K562 (cell line): Measurements from ENCODE around the gene FKBP3. TPM values are rescaled to one million over a fixed set of nuclear protein-coding genes. Genes with fewer than 3 reads are reported as not detected.

Experiments
- ATAC-seq: fragments of 200-7000 bp; cut with Tn5 transposase; 3 replicates; pipeline ENCODE4 v1.9.1; 2020; ENCODE audit warnings: moderate library complexity
- BruUV-seq: library from RNA; stranded (reverse); fragments of 400-500 nt; replicated peaks from 2 replicates; lab custom pipeline; 2021; lab: Mats Ljungman, UMichigan
- CTCF ChIA-PET: fragments of 300-600 bp; formaldehyde crosslinking; extraction: SDS; loops from one replicate; lab custom pipeline; 2021; ENCODE audit warnings: low intra/inter-chr PET ratio; lab: Yijun Ruan, JAX
- POLR2A ChIA-PET: fragments of 300-600, 350-650 bp; sonication (Branson Sonifier 250); formaldehyde crosslinking; extraction: SDS; loops from one replicate; lab custom pipeline; 2021; ENCODE audit warnings: antibody characterized with exemption, inconsistent platforms; lab: Yijun Ruan, JAX
- DNase-seq, 4 experiments: peaks; one replicate each; pipeline versions ENCODE4 v3.0.0 to v3.0.0-alpha.2; 2011 to 2018; ENCODE audit warnings: low spot score in 3 of 4, mixed read lengths in 3 of 4; ENCODE audit errors: extremely low read depth in 1 of 4
- FAIRE-seq: peaks from 2 replicates; lab custom pipeline; 2011; peaks lifted over from hg19 to GRCh38; lab: Jason Lieb, UNC
- H2AFZ ChIP-seq: 2 replicates; pipeline ENCODE4 v1.6.0; 2011; ENCODE audit warnings: low read depth, low read length, control low read depth, inconsistent platforms
- H3K27ac ChIP-seq: fragments of 200-600 bp; 3 replicates; pipeline ENCODE4 v1.8.0; 2011; ENCODE audit warnings: low read depth, mild to moderate bottlenecking, control low read depth, inconsistent platforms, low read length, moderate library complexity, mixed read lengths; ENCODE audit errors: extremely low read depth
- H3K27me3 ChIP-seq, 2 experiments: fragments of 300-600 bp in 1 of 2; 2 replicates in 1 of 2; 3 replicates in 1 of 2; pipeline versions ENCODE4 v1.6.0 to v1.8.0; 2011; ENCODE audit warnings: inconsistent platforms in 2 of 2, low read length in 2 of 2, mild to moderate bottlenecking in 1 of 2, mixed read lengths in 1 of 2, moderate library complexity in 1 of 2; ENCODE audit not compliant: control insufficient read depth in 2 of 2, insufficient read depth in 2 of 2
- H3K36me3 ChIP-seq: fragments of 300-600 bp; 3 replicates; pipeline ENCODE4 v1.8.0; 2011; ENCODE audit warnings: mild to moderate bottlenecking, low read length, inconsistent platforms; ENCODE audit not compliant: control insufficient read depth, insufficient read depth
- H3K4me1 ChIP-seq, 2 experiments: fragments of 200-600 bp in 1 of 2; replicated peaks in 1 of 2; 2 replicates in 1 of 2; 3 replicates in 1 of 2; pipeline versions ENCODE4 v1.5.1 to v1.8.0; 2011; ENCODE audit warnings: inconsistent platforms in 2 of 2, low read length in 2 of 2, mild to moderate bottlenecking in 1 of 2, mixed read lengths in 1 of 2, moderate library complexity in 1 of 2; ENCODE audit not compliant: control insufficient read depth in 2 of 2, insufficient read depth in 2 of 2
- H3K4me2 ChIP-seq: 2 replicates; pipeline ENCODE4 v1.6.1; 2011; ENCODE audit warnings: low read length, control low read depth, inconsistent platforms, mixed read lengths; ENCODE audit not compliant: insufficient read depth
- H3K4me3 ChIP-seq: fragments of 200-600 bp; sonication (generic), shearing (Covaris generic); 2 replicates; pipeline ENCODE4 v1.5.1; 2016; ENCODE audit warnings: control low read depth, inconsistent platforms
- H3K79me2 ChIP-seq: fragments of 200-600 bp; 3 replicates; pipeline ENCODE4 v1.8.0; 2011; ENCODE audit warnings: low read length, inconsistent platforms; ENCODE audit not compliant: control insufficient read depth, insufficient read depth
- H3K9ac ChIP-seq, 2 experiments: 2 replicates each; pipeline versions ENCODE4 v1.6.0 to v1.6.1; 2011; ENCODE audit warnings: low read depth in 2 of 2, low read length in 2 of 2, control low read depth in 1 of 2, inconsistent platforms in 1 of 2, mild to moderate bottlenecking in 1 of 2, mixed read lengths in 1 of 2; ENCODE audit not compliant: insufficient read depth in 1 of 2
- H3K9me1 ChIP-seq: one replicate; pipeline ENCODE4 v1.6.0; 2011; ENCODE audit warnings: inconsistent platforms, mild to moderate bottlenecking, low read length, moderate library complexity; ENCODE audit not compliant: control insufficient read depth, insufficient read depth
- H3K9me3 ChIP-seq: replicated peaks from 2 replicates; pipeline ENCODE4 v1.5.1; 2011; ENCODE audit warnings: low read depth, low read length, inconsistent platforms; ENCODE audit not compliant: control insufficient read depth, insufficient read depth
- H4K20me1 ChIP-seq: replicated peaks from 2 replicates; pipeline ENCODE4 v1.6.1; 2011; ENCODE audit warnings: low read length, inconsistent platforms, mixed read lengths; ENCODE audit not compliant: control insufficient read depth, insufficient read depth
- CCAR2 ChIP-seq: fragments of 200-400 bp; formaldehyde crosslinking; IDR thresholded peaks from 2 replicates; pipeline ENCODE4 v1.6.1; 2017; ENCODE audit warnings: mild to moderate bottlenecking, low read depth, low read length
- CHD2 ChIP-seq: IDR thresholded peaks from 2 replicates; pipeline ENCODE4 v1.6.1; 2011; ENCODE audit warnings: low read depth, low read length
- EP400 ChIP-seq: fragments of 450-650 bp; IDR thresholded peaks from 2 replicates; pipeline ENCODE4 v1.6.1; 2017; ENCODE audit warnings: antibody characterized with exemption, mild to moderate bottlenecking, moderate library complexity
- SAFB2 ChIP-seq: fragments of 200-400 bp; formaldehyde crosslinking; IDR thresholded peaks from 2 replicates; pipeline ENCODE4 v1.6.1; 2018; ENCODE audit warnings: borderline replicate concordance, low read length, low read depth, moderate library complexity; ENCODE audit not compliant: severe bottlenecking
- ZNF324 ChIP-seq: fragments of 250-450 bp; sonication (Bioruptor Pico); IDR thresholded peaks from 2 replicates; pipeline ENCODE4 v1.4.0; 2020; ENCODE audit warnings: mild to moderate bottlenecking
- ZNF561 ChIP-seq: fragments of 450-650 bp; formaldehyde crosslinking; conservative IDR thresholded peaks from 2 replicates; pipeline ENCODE4 v1.4.0; 2020; ENCODE audit warnings: mild to moderate bottlenecking, moderate library complexity
- ZNF830 ChIP-seq: fragments of 250-450 bp; sonication (Bioruptor Pico); IDR thresholded peaks from 2 replicates; pipeline ENCODE4 v1.5.0; 2021; ENCODE audit warnings: mild to moderate bottlenecking
- WGBS: fragments of 100-300 bp; shearing (Covaris generic); methylation state at CpG from one replicate; pipeline ENCODE4 v1.1.6; 2016; ENCODE audit warnings: low coverage, mixed read lengths; ENCODE audit not compliant: insufficient coverage; ENCODE audit errors: missing lambda C conversion rate; 5-methylcytosine and 5-hydroxymethylcytosine counted together
- in situ Hi-C: fragments of 300-500 bp; cut with MboI; formaldehyde crosslinking; loops from 4 replicates; pipeline ENCODE4 v1.15.0; 2018; ENCODE audit warnings: inconsistent platforms, mixed read lengths
- intact Hi-C: fragments of 100-400 bp; cut with micrococcal nuclease; formaldehyde crosslinking; loops from 2 replicates; pipeline ENCODE4 v1.14.2; 2022
- polyA plus RNA-seq, 8 experiments: library from polyadenylated mRNA; depleted of rRNA in 4 of 8; stranded (reverse) in 5 of 8; unstranded in 3 of 8; fragments of >200 nt; fragmentation: Nextera tagmentation in 2 of 8; fragmentation: Illumina TruSeq in 1 of 8; extraction: Ambion mirVana in 2 of 8; extraction: Trizol in 1 of 8; gene quantifications; 2 replicates each; pipeline versions ENCODE4 v1.2.1 to v1.2.3, GENCODE V29; 2011 to 2014; ENCODE audit warnings: inconsistent platforms in 1 of 8, missing spikeins in 1 of 8
- total RNA-seq, 7 experiments: library from RNA; depleted of rRNA in 6 of 7; stranded (reverse); fragments of >200 nt in 6 of 7; fragmentation: Illumina TruSeq in 2 of 7; extraction: Trizol in 2 of 7; gene quantifications; 2 replicates each; pipeline versions ENCODE4 v1.2.1 to v1.2.3, GENCODE V29; 2011 to 2021; ENCODE audit warnings: low replicate concordance in 1 of 7
- TF ChIP-seq, protein P1 (sequence below), 2 experiments: fragments of 450-650 bp in 1 of 2; sonication (generic) in 1 of 2; formaldehyde crosslinking in 1 of 2; IDR thresholded peaks in 1 of 2; conservative IDR thresholded peaks in 1 of 2; 2 replicates each; pipeline versions ENCODE4 v1.6.1 to v1.8.1; 2016 to 2023; ENCODE audit warnings: mild to moderate bottlenecking in 2 of 2, moderate library complexity in 2 of 2, inconsistent platforms in 1 of 2, missing genetic modification reagents in 1 of 2
- TF ChIP-seq, protein P2 (sequence below): fragments of 250-450 bp; sonication (Bioruptor Pico); IDR thresholded peaks from 2 replicates; pipeline ENCODE4 v1.9.0; 2021; ENCODE audit warnings: mild to moderate bottlenecking
- TF ChIP-seq, protein P3 (sequence below): fragments of 150-350 bp; conservative IDR thresholded peaks from 2 replicates; pipeline ENCODE4 v1.6.1; 2014; ENCODE audit warnings: low read length

Gene FKBP3
- total and polyA plus RNA-seq, 9 of the 15 experiments (the other 6 are each of a cell fraction or from before 2014, with no cell fraction given) = 43.6 to 107 (median 65.2) TPM

DNA sequence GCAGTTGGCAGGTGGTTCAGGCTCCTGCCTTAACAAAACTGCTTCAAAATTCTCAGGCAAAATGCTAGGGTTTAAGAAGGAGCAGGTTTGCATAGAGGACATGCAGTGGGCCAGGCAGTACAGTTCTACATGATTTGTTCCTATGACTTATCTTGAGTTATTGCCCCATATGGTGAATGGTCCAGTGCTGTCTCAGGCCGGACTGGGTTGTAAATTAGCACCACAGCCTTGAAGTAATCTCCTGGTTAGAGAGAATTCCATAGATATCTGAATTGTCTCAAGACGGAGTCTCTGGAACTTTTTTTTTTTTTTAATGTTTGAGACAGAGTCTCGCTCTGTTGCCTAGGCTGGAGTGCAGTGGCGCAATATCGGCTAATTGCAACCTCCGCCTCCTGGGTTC is 62.2 kb downstream of the FKBP3 start:
- ATAC-seq (no peak), FAIRE-seq (no peak), DNase-seq (no peak)
- Histone ChIP-seq H3K4me3 (no peak overlapping the region), H3K79me2 (no peaks in the 10 kb centered on the region), H3K9me1 (no peaks in the 10 kb centered on the region), H3K9me3 (no peaks in the 10 kb centered on the region), H3K4me2 (no peak overlapping the region), H3K4me1 (no peaks in the 10 kb centered on the region), H3K9ac (no peak overlapping the region), H3K27me3 (no peaks in the 10 kb centered on the region), H3K36me3 (0 out of 3 replicates have a peak, but pooled peaks cover 3% of the 10 kb centered on the region), H4K20me1 (no peaks in the 10 kb centered on the region), H2AFZ (no peak overlapping the region), H3K27ac (no peak overlapping the region)
- BruUV-seq = no TSS peak
- in situ Hi-C loops (no loop called here), intact Hi-C loops (no loop called here)
- no peak for TF ChIP-seq ZNF561 (CRISPR knock-in tag)
- CTCF ChIA-PET = no interaction called here
- POLR2A ChIA-PET = no interaction called here
- WGBS = 91% methylated on average over 4 of the region's 6 CpGs

DNA sequence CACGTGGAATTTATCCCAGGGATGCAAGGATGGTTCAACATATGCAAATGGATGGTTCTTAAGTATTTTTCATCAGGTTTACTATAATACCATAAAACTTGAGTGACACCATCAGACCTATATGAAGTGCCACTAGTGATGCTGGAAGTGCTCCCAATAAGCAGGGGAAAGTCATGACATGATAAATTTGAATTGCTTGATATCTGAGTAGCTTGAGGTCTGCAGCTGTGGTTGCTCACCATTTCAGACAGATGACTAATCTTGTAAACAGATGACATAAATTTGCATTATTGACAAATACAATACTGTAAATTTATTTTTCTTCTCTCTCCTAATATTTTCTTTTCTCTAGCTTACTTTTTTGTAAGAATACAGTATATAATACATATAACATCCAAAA is 64.1 kb downstream of the FKBP3 start:
- no peak for DNase-seq
- Histone ChIP-seq H4K20me1 (no peaks in the 10 kb centered on the region), H3K4me1 (no peaks in the 10 kb centered on the region), H3K4me3 (no peak overlapping the region), H3K9me1 (no peaks in the 10 kb centered on the region), H3K27ac (no peak overlapping the region), H2AFZ (no peak overlapping the region), H3K9ac (no peak overlapping the region), H3K79me2 (no peaks in the 10 kb centered on the region), H3K27me3 (no peaks in the 10 kb centered on the region), H3K9me3 (no peaks in the 10 kb centered on the region), H3K36me3 (0 out of 3 replicates have a peak, but pooled peaks cover 3% of the 10 kb centered on the region), H3K4me2 (no peak overlapping the region)
- ChIA-PET POLR2A (no interaction called here), CTCF (no interaction called here)
- intact Hi-C loops = no loop called here
- no peak for ATAC-seq
- 93% methylated on average over 1 of the region's 1 CpG for WGBS
- no peak for FAIRE-seq
- in situ Hi-C loops = no loop called here
- BruUV-seq = no TSS peak
- TF ChIP-seq ZNF830 (no peak), EP400 (no peak), ZNF324 (0 out of 2 replicates have a peak, but pooled peaks have one; percentile 61), CCAR2 (no peak), SAFB2 (no peak), CHD2 (no peak)
- TF ChIP-seq, protein P1, sequence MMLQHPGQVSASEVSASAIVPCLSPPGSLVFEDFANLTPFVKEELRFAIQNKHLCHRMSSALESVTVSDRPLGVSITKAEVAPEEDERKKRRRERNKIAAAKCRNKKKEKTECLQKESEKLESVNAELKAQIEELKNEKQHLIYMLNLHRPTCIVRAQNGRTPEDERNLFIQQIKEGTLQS (IDR thresholded peaks at IDR 0.05) = 0 out of 2 replicates have a peak, but pooled peaks have one; percentile 15
- TF ChIP-seq, protein P1 (CRISPR knock-in tag; conservative IDR thresholded peaks at IDR 0.05) = no peak
- TF ChIP-seq, protein P2, sequence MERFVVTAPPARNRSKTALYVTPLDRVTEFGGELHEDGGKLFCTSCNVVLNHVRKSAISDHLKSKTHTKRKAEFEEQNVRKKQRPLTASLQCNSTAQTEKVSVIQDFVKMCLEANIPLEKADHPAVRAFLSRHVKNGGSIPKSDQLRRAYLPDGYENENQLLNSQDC (CRISPR knock-in tag) = no peak
- TF ChIP-seq, protein P3, sequence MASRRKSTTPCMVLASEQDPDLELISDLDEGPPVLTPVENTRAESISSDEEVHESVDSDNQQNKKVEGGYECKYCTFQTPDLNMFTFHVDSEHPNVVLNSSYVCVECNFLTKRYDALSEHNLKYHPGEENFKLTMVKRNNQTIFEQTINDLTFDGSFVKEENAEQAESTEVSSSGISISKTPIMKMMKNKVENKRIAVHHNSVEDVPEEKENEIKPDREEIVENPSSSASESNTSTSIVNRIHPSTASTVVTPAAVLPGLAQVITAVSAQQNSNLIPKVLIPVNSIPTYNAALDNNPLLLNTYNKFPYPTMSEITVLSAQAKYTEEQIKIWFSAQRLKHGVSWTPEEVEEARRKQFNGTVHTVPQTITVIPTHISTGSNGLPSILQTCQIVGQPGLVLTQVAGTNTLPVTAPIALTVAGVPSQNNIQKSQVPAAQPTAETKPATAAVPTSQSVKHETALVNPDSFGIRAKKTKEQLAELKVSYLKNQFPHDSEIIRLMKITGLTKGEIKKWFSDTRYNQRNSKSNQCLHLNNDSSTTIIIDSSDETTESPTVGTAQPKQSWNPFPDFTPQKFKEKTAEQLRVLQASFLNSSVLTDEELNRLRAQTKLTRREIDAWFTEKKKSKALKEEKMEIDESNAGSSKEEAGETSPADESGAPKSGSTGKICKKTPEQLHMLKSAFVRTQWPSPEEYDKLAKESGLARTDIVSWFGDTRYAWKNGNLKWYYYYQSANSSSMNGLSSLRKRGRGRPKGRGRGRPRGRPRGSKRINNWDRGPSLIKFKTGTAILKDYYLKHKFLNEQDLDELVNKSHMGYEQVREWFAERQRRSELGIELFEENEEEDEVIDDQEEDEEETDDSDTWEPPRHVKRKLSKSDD = no peak
